SKM-1 treated with dmso at 0.1 percent for 144 hours (cell line): Measurements from ENCODE around the gene SLC26A1.

Experiments
- DNase-seq: peaks from one replicate; lab custom pipeline; 2025; ENCODE audit not compliant: unreplicated experiment; lab: John Stamatoyannopoulos, UW

Gene SLC26A1

DNA sequence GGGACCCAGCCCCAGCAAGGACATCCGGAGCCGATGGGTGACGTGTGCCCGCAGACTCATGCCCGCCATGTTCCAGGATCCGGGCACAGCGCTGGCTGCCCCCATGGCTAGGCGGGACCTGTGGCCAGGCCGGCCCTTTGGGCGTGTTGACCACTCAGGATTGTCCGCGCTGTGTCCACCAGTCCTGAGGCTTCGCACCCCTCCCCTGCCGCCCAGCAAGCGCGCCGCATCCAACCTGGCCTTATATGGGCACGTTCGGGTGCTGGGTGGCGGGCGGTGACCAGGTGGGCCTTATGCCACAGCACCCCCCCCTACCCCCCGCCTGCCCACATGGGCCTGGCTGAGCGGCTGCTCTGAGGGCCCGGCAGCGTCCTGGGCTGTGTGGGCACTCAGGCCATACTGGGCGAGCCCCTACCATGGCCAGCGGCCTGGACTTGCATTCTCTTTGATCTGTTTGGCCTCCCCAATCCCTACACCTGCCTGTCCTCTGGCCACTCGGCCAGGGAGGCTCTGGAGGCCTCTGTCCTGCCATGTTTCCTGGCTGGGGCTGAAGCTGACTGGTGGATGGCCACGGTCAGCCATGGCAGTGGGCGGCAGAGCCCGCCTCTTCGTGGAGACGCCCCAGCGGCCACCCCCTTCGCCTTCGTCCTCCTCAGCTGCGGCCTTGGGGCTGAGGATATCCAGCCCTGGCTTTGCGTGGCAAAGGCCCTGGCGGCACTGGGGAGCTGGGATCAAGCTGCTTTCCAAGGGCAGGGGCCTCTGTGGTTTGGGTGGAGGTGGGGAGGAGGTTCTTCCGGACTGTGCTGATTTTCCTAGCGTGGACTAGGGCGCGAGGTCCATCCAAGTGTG is 20.2 kb upstream of the SLC26A1 start:
- DNase-seq = no peak

DNA sequence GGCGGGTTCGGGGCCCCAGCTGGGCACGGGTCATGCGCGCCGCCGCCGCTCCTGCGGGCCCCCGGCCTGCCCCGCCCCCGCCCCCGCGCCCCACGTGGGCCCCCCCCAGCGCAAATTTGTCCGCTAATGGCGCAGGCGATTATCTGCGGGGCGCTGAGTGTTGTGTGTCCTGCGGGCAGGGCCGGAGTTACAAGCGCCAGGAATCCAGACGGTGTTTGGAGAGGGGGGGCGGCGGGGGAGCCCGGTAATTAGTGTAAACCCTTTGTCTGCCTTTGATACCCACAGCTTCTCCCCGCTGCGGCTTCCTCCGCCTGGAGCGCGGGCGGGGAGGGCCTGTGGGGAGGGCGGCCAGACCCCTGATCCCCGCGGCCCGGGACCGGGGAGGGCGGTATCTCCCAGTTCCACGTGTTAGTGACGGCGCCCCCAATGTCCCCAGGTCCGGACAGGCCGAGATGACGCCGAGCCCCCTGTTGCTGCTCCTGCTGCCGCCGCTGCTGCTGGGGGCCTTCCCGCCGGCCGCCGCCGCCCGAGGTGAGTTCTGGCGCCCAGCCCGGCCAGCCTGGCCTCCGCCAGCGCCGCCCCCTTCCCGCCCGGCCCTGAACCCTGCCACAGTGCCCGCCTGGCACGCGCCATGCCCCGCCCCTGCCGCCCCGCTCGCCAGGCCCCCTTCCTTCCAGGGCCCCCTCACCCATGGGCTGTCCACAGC is 19.0 kb upstream of the SLC26A1 start:
- peak; percentile 24 for DNase-seq

DNA sequence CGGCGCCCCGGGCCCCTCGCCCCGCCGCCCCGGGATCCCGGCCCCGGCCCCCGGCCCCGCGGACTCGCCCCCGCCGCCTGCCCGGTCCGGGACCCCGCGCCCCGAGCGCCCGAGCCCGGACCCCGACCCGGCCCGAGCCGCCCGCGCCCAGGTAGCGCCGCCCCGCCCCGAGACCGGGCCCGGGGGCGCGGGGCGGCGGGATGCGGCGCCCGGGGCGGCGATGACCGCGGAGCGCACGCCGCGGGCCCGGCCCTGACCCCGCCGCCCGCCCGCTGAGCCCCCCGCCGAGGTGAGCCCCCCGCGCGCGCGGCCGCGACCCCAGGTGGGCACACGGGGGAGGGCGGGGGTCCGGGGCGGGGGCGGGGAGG is 18.4 kb upstream of the SLC26A1 start:
- no peak for DNase-seq

DNA sequence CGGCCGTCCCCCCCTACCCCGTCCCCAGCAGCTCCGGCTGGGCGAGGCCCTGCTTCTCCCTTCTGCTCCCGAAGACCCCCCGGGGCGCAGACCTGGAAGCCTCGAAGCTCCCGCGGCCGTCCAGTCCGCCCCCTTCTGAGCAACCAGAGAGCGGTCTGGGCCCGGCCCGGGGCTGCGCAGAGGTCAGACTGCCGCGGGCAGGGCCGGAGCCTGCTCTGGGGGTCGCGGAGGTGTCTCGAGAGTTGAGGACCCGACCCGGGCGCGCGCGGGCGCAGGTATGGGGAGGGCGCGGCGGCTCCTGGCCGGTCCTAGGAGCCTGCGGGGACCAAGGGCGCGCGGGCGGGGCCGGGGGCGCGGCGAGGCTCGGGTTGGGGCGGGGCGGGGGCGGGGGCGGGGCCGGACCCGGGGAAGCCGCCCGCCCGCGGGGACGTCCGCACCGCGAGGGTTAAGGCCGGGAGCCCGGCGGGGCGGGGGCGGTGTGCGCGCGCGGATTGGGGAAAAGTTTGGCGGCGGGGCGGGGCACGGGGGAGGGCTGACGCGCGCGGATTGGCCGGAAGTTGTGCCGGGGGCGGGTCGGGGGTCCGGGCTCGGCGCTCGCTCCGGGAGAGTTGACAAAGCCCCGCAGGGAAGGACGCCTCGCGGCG is 17.9 kb upstream of the SLC26A1 start, which contains the start of gene FGFRL1:
Gene FGFRL1 (plus strand): TSS at position 605 of the 644 bp plus-strand sequence. CDS start 860 bp downstream, outside the sequence.
- peak; percentile 89 for DNase-seq

DNA sequence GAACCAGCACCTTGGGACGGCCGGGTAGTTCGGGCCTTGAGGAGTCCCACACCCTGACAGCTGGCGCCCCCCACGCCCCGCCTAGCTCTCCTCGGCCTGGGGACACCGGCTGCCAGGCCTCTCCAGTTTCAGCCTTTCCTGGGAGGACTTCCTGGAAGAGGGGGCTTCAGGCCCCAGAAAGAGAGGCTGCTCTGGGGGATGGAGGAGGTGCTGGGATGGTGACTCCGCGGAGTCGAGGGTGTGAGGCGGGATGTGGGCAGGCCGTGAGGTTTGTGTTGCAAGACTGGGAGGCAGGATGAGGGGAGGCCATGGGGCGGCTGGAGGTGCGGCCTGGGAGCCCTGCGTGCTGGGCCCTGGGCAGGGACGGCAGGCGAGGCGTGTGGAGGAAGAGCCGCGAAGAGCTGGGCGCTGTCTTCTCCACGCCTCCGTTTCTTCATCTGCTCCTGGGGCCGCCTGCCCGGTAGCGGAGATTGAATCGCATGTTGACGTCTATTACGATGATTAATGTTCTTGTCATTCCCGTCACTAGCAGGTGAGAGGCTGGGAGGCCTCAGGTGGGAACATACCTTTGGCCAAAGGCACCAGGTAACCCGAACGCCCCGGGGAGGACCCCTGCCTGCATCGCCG is 17.3 kb upstream of the SLC26A1 start:
- peak; percentile 97 for DNase-seq

DNA sequence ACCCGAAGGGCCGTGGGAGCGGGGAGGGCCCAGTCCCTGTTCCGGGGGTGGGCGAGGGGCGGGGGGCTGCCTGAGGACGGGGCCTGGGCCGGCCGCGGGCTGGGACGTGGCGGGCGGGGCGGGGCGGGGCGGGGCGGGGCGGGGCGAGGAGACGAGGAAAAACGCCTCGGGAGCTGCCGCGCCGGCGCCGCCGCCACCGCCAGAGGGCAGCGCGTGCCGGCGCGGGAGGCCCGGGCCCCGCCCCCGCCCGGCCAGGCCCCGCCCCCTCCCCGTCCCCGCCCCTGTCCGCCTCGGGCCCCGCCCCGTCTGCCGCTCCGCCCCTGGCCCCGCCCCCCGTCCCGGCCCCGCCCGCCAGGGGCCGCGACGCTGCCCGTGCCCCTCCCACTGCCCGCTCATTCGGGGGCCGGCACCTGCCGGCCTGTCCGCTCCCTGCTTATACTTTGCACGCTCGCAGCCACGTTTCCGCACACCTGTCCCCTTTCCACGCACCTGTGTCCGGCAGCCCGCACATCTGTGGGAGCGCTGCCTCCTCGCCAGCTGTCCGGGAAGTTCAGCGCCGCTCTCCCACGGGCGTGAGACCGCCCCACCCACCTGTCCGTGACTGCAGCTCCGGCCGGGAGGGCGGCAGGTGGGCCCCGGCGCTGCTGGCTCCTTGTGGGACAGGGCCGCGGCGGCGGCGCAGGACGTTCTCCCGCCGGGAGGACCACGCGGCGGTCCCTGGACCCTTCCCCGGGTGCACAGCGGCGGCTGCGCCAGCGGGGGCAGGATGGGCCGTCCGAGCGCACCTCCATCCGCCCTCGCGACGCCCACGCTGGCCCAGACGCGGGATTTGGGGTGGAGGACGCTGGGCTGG is 16.6 kb upstream of the SLC26A1 start:
- peak; percentile 55 for DNase-seq

DNA sequence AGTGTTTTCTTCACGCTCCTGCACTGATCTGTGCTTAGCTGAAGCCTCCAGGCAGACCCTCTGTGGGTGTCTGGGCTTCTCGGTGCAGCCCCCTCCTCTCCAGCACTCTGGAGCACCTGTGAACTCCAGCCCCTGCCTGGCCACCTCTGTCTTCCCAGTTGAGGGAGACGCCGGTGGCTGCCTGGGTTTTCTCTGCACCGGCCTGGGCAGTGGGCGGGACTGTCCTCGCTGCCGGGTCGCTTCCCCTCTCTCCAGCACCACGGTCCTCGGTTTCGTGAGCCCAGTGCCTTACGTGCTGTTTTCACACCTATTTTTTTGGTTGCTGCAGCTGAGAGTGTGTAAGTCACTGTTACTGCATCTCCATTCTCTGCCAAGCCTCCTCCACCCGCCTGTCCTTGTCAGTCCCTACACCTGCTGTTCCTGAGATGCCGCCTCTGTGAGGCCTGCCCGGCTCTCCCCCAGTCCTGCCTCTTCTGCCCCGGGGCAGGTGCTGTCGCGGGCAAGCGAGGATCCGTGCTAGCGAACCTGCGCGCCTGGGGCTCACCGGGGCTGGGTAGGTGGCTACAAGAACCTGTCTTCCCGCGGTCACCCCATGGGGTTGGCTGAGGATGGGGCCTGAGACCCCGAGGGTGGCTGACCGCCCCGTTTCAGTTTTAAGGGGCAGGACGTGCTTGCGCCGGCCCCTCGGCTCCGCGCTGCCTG is 15.8 kb upstream of the SLC26A1 start:
- DNase-seq = no peak

DNA sequence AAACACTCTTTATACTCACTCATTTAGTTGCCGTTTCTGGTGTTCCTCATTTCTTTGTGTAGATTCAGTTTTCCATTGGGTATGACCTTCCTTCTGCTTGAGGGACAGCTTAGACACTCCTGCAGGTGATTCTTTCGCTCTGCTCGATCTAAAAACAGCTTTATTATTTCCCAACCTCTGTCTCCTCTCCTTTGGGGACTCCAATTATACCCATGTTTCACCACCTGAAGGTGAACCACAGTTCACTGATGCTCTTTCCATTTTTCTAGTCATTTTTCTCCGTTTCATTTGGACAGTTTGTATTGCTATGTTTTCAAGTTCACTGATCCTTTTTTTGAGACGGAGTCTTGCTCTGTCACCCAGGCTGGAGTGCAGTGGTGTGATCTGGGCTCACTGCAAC is 13.7 kb upstream of the SLC26A1 start:
- peak; percentile 23 for DNase-seq

DNA sequence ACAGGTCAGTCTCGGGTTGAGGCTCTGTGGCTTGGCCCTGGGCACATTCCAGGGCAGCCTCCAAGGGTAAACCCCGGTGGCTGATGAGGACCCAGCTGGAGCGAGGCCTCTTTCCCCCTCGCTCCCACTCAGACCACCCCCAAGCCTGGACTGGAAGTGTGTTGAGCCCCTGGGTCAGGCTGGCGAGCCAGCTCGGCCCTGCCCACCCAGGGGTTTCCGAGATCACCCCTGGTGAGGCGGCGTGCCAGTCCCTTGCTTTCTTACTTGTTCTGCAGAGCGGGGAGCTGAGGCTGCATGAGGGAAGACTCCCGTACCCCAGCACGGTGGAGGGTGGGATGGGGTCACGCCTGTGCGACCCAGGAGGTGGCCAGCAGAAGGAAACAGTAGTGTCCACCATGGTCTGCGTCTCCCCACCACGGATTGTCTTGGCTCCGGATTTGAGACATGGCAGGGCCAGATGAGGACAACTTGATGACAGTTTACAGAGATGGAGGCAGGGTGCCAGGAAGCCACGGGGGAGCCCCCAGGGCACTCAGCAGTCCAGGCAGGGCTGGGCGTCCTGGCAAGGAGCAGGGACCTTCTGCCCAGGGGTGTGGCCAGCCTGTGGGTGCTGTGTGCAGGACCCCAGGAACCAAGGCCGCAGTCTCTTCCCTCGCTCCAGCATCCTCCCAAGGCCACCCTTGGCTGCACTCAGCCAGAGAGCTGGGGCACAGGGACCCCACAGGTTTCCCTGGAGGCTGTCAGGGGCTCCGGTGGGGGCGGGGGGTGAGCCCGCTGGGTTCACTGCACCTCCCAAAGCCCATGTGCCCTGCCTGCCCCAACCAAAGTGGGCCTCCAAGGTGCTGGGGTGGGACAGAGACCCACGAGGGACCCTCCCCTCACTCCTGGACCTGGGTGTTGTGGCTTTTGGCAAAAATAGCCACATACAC is 11.6 kb upstream of the SLC26A1 start:
- no peak for DNase-seq

DNA sequence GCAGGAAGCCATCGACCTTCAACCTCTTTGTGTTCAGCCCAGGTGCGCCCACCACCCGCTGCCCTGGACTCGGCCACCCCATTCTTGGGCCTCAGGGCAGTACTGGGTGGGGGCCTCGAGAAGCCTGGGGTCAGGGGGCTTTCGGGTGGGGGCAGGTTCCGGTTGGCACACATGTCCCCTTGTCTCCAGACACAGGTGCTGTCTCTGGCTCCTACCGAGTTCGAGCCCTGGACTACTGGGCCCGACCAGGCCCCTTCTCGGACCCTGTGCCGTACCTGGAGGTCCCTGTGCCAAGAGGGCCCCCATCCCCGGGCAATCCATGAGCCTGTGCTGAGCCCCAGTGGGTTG is 10.8 kb upstream of the SLC26A1 start:
- DNase-seq = no peak

DNA sequence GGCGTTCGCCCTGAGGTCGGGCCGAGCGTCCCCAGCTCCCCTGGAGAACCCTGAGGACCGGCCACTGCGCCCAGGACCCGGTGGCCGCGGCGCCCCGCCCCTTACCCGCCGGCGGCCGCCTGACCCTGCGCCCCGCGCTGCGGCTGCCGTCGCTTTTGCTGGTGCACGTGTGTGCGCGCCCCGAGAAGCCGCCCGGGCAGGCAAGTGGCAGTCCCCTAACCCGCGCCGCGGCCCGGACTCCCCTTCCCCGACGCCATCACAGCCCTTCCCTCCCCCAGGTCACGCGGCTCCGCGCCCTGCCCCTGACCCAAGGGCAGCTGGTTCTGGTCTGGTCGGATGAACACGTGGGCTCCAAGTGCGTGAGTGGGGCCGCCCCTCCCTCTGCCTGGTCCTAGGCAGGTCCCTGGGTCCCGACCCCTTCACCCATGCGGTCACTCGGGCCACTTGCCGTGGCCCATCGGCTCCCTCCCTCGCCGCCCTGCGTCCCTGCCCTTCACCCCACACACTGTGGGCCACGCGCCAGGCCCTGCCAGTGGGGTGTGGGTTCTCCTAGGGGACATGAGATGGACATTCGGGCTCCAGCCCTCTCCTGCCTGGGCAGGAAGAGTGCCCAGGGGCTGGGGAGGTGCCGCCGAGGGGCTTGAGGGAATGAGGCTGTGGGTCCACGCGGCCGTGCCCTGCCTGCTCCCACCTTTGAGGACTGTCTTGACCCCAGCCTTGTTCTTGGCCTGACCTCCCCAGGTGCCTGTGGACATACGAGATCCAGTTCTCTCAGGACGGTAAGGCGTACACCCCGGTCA is 10.3 kb upstream of the SLC26A1 start:
- no peak for DNase-seq

DNA sequence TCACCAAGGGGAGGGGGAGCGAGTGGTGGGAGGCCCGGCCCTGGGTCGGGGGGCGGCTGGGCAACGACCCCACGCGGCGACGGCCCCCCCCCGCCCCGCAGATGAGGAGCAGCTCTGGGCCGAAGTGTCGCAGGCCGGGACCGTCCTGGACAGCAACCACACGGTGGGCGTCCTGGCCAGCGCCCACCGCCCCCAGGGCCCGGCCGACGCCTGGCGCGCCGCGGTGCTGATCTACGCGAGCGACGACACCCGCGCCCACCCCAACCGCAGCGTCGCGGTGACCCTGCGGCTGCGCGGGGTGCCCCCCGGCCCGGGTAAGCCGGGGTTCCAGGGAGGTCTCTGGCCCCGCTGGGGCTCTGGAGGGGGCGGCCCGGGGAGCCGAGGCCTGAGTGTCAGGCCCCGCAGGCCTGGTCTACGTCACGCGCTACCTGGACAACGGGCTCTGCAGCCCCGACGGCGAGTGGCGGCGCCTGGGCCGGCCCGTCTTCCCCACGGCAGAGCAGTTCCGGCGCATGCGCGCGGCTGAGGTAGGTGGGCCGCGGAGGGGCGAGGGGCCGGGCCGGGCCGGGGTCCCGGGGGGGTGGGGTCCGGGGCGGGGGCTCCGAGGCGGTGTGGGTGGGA is 9.5 kb upstream of the SLC26A1 start:
- DNase-seq = no peak

DNA sequence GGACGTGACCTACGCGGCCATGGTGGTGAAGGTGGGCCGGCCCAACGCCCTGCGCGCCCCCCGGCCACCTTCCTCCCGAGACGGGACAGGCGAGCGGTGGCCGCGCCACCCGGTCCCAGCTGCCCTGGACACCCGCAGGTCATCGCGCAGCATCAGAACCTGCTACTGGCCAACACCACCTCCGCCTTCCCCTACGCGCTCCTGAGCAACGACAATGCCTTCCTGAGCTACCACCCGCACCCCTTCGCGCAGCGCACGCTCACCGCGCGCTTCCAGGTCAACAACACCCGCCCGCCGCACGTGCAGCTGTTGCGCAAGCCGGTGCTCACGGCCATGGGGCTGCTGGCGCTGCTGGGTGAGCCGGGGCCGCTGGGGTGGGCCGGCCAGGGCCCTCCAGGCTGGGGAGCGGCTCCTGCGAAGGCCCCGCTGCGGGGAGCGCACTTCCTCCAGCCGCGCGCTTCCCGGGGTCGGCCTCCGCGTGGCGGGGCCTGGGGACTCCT is 9.0 kb upstream of the SLC26A1 start:
- DNase-seq = no peak

DNA sequence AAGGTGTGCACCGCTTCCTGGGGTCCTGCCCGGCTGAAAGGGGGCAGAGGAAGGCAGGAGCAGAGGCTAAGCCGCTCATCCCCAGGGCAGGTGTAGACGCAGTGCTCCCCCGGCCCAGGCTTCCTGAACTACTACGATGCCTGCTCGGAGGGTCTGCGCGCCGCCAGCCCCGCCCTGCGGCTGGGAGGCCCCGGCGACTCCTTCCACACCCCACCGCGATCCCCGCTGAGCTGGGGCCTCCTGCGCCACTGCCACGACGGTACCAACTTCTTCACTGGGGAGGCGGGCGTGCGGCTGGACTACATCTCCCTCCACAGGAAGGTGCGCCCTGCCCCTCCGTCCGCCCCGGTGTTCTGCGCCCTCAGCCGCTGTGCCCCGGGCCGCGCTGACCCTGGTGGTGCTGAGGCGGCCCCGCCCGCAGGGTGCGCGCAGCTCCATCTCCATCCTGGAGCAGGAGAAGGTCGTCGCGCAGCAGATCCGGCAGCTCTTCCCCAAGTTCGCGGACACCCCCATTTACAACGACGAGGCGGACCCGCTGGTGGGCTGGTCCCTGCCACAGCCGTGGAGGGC is 8.4 kb upstream of the SLC26A1 start:
- DNase-seq = no peak

DNA sequence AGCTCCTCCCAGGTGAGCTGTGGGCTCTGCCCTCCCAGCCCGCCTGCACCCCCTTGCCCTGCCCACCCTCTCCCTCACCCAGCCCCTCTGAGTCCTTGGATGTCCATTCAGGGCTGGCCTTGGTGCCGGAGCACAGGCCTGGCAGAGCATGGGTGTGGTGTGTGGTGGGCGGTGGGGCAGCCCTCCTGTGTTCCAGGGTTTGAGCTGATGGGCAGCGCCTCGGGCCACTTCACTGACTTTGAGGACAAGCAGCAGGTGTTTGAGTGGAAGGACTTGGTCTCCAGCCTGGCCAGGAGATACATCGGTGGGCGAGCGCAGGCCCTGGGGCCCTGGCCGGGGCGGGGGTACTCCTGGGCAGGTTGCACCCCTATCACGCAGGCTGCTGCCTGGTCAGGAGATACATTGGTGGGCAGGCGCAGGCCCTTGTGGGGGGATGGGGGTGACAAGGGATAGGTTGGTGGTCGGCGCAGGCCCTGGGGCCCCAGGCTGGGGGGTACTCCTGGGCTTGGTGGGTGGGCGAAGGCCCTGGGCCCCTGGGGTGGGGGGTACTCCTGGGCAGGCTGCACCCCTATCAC is 7.6 kb upstream of the SLC26A1 start:
- no peak for DNase-seq

DNA sequence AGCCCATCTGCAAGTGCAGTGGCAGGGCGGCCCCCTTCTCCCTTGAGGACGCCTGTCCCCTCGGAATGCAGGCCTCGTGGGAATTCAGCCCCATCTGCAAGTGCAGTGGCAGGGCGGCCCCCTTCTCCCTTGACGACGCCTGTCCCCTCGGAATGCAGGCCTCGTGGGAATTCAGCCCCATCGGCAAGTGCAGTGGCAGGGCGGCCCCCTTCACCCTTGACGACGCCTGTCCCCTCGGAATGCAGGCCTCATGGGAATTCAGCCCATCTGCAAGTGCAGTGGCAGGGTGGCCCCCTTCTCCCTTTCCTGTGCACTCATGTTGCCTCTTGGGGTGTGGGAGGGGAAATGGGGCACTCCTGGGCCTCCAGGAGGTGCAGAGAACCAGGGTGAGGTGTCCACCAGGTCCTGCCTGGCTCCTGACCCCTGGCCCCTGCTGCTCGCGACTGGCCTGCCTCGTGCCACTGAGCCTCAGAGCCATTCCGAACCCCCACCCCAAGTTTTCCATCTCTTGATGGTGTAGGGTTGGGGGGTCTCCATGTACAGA is 6.8 kb upstream of the SLC26A1 start:
- no peak for DNase-seq
